GM19328 (cell line): ENCODE data around the gene GRIP1.

Source experiments
- ATAC-seq: cut with Tn5 transposase; IDR thresholded peaks from one replicate; pipeline ENCODE4 v1.9.1; 2021; ENCODE audit warnings: mild to moderate bottlenecking, moderate library complexity; ENCODE audit not compliant: unreplicated experiment

Gene GRIP1

GRCh38 chr12:66647034-66647691 is 31.7 kb downstream of the GRIP1 start:
- ATAC-seq = no peak

- no peak for ATAC-seq
These were observed 34.7 kb downstream of the GRIP1 start for GRCh38 chr12:66644151-66644550.

GRCh38 chr12:66640691-66641460 is 38.0 kb downstream of the GRIP1 start:
- ATAC-seq = no peak

- ATAC-seq = no peak
These were observed 40.2 kb downstream of the GRIP1 start for GRCh38 chr12:66638666-66639065.

GRCh38 chr12:66637699-66638301 is 41.1 kb downstream of the GRIP1 start:
- ATAC-seq = no peak

- no peak for ATAC-seq
These were observed 42.1 kb downstream of the GRIP1 start for GRCh38 chr12:66636771-66637170.

- ATAC-seq = no peak
These were observed 45.2 kb downstream of the GRIP1 start for GRCh38 chr12:66633676-66634075.

- ATAC-seq = no peak
These were observed 49.6 kb downstream of the GRIP1 start for GRCh38 chr12:66629138-66629870.

- ATAC-seq = no peak
These were observed 50.9 kb downstream of the GRIP1 start for GRCh38 chr12:66627988-66628317.

GRCh38 chr12:66627270-66627987 is 51.4 kb downstream of the GRIP1 start:
- no peak for ATAC-seq

GRCh38 chr12:66624806-66625205 is 54.1 kb downstream of the GRIP1 start:
- ATAC-seq = peak; percentile 78

- no peak for ATAC-seq
These were observed 55.4 kb downstream of the GRIP1 start for GRCh38 chr12:66623455-66623854.

GRCh38 chr12:66620688-66621087 is 58.2 kb downstream of the GRIP1 start:
- no peak for ATAC-seq

GRCh38 chr12:66620026-66620425 is 58.9 kb downstream of the GRIP1 start:
- no peak for ATAC-seq

- ATAC-seq = no peak
These were observed 60.9 kb downstream of the GRIP1 start for GRCh38 chr12:66617991-66618390.

- no peak for ATAC-seq
These were observed 66.6 kb downstream of the GRIP1 start for GRCh38 chr12:66612090-66612775.

- ATAC-seq = no peak
These were observed 71.7 kb downstream of the GRIP1 start for GRCh38 chr12:66607147-66607546.

- ATAC-seq = no peak
These were observed 73.6 kb downstream of the GRIP1 start for GRCh38 chr12:66605293-66605692.

GRCh38 chr12:66603981-66604479 is 74.8 kb downstream of the GRIP1 start:
- ATAC-seq = no peak

GRCh38 chr12:66603461-66603860 is 75.4 kb downstream of the GRIP1 start:
- no peak for ATAC-seq
